Stimulated activated CD4-positive, alpha-beta T cell treated with anti-CD3 and anti-CD28 coated beads, Interleukin-4, amount 100 ng/mL, for 4 hours (primary cell): ENCODE data around the gene STRA6.

Experiments
- DNase-seq, 2 experiments: peaks; one replicate each; pipeline ENCODE4 v3.0.0-alpha.2; 2020

Gene STRA6, protein sequence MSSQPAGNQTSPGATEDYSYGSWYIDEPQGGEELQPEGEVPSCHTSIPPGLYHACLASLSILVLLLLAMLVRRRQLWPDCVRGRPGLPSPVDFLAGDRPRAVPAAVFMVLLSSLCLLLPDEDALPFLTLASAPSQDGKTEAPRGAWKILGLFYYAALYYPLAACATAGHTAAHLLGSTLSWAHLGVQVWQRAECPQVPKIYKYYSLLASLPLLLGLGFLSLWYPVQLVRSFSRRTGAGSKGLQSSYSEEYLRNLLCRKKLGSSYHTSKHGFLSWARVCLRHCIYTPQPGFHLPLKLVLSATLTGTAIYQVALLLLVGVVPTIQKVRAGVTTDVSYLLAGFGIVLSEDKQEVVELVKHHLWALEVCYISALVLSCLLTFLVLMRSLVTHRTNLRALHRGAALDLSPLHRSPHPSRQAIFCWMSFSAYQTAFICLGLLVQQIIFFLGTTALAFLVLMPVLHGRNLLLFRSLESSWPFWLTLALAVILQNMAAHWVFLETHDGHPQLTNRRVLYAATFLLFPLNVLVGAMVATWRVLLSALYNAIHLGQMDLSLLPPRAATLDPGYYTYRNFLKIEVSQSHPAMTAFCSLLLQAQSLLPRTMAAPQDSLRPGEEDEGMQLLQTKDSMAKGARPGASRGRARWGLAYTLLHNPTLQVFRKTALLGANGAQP

GRCh38 chr15:74202452-74203401 lies at the start of gene STRA6:
Gene STRA6, minus strand, starts transcription at chr15:74202787. Its CDS starts 520 bp downstream, at chr15:74202267.
- DNase-seq: no peak

DNA sequence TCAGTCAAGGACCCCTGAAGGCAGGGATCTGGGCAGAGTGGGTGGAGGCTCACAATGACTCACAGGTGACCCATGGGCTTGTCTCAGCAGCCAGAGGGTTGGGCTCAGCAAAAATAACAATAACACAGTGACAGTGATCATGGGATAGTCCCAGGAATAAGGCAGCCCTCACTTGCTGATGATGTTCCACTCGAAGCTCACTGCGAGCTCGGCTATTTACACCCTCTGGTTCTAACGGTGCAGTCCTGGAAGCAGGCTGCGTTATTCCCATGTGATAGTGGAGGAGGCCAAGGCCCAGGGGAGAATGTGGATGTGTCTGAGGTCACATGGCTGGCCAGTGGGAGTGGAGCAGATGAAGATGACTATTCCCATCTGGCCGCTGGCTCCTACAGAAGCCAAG lies 49.7 kb upstream of the STRA6 start:
- DNase-seq: no peak

- DNase-seq: no peak
These were observed 48.7 kb upstream of the STRA6 start for GRCh38 chr15:74251131-74251811.

- no peak for DNase-seq
These were observed 47.7 kb upstream of the STRA6 start for GRCh38 chr15:74250266-74250665.

GRCh38 chr15:74245342-74245931 lies 42.9 kb upstream of the STRA6 start:
- no peak for DNase-seq

DNA sequence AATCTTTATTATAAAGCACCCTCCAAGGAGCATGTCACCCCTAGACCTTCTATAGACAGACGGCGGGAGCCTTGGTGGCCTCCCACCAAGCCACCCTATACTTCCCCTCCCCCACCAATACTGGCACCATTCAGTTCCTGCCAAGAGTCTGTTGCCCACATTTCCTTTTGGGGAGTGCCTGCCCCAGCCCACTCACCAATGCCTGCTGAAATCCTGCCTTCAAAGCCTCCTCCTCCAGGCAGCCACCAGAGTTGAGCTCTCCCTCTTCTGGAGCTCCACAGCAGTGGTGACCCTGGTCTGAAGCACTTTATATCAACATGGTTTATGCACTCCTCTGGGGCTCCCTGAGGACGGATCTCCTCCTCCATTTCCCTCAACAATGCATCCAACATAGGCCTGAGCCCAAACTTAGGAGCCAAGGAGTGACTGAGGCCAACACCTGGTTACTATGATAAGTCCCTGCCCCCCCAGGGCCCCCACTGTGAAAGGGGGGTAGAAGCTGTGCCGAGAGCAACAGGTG lies 42.3 kb upstream of the STRA6 start:
- no peak for DNase-seq

DNA sequence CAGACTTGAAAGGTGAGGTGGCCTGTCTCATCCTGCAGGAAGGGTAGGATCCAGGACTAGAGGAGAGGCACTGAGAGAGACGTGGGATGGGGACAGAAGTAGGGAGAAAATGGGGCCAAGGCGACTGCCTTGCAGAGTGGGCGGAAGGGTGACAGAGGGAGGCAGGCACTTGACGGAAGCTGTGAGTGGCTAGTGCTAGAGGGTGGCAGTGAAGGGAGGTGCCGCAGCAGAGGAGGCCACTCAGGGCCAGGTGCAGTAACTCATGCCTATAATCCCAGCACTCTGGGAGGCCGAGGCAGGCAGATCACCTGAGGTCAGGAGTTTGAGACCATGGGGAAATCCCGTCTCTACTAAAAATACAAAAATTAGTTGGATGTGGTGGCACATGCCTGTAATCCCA lies 40.8 kb upstream of the STRA6 start:
- DNase-seq: no peak

GRCh38 chr15:74242441-74243185 lies 40.0 kb upstream of the STRA6 start:
- DNase-seq: no peak

- no peak for DNase-seq
These were observed 38.5 kb upstream of the STRA6 start for GRCh38 chr15:74240897-74241614.

- no peak for DNase-seq
These were observed 37.5 kb upstream of the STRA6 start for GRCh38 chr15:74240002-74240568.

- no peak for DNase-seq
These were observed 36.6 kb upstream of the STRA6 start for GRCh38 chr15:74239051-74239705.

- DNase-seq: no peak
These were observed 33.4 kb upstream of the STRA6 start, which contains the start of gene CCDC33 for GRCh38 chr15:74235962-74236361. Gene CCDC33, plus strand, starts transcription at chr15:74236326. Its CDS starts 394 bp downstream, at chr15:74236720.

DNA sequence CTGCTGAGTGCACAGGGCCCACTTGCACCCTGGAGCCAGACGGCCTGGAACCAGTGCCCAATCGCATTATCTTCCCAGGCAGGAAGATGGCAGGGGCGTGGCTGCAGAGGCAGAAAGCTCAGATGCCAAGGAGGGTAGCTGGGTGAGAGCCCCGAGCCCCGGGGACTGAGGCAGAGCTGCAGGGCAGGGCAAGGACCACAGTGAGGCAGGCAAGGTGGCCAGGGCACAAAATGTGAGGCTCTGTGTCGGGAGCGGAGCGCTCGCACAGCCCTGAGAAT lies 31.9 kb upstream of the STRA6 start:
- DNase-seq: no peak

DNA sequence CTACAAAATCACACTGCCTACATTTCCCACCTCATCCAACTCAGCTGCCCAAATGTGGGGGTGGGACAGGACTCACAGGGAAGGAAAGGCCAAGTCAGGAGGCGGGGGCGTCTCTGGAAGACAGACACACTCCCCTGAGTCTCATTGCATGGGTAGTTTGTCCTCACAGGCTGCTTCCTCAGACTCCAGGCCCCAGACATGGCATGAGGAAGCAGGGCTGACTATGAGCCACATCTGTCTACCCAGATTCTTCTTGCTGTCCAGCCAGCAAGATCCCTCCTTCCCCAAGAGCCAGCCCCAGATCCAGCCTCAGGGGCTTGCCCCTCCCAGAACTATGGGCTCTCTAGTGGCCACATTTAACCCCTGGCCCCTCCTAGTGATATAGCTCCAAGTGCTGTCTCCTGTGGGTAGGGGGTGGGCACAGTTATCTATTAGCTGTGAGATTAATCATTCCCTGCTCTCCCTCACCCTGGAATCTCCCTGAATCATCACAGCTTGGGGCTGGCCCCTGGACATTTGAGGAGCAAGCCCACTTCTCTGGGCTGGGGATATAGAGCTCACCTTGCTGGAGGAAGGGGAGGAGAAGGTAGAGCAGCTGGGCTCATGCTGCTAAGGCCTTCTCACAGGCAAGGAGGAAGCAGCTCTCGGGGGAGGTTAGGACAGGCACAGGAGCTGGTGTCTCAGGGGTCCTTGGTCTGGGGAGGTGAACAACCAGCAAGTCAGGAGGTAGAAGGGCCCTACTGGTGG lies 31.4 kb upstream of the STRA6 start:
- DNase-seq: no peak

DNA sequence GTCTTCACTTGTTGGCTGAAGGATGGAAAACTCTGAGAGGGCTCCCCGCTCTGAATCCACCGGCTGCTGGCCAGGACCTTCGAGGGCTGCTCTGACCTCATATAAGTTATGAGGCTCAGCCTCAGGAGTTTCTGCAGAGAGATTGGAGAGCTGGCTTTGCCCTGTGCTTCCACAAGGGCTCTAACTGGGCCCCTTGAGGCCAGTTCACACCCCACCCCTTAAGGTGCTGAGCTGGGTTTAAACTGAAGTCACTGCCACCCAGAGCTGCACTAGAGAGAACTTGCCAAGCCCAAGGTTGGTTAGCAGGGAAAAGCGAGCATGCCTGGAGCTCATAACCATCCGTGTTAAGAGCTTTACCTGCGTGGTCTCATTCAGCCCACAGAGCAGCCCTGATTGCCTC lies 30.8 kb upstream of the STRA6 start:
- no peak for DNase-seq

DNA sequence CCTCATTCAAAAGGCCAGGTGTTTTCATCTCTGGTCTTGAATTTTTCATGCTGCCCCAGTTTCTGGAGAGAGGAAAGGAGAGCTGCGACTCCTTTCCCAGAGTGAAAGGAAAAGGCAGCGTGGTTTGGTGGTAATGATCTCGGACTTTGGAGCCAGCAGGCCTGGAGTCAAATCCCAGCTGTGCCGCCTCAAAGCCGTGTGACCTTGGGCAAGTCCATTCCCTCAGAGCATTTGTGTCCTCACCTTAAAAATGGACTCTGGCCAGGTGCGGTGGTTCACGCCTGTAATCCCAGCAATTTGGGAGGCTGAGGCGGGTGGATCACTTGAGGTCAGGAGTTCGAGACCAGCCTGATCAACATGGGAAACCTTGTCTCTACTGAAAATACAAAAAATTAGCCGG lies 28.9 kb upstream of the STRA6 start:
- DNase-seq: no peak

GRCh38 chr15:74229686-74230085 lies 27.1 kb upstream of the STRA6 start:
- DNase-seq: no peak

DNA sequence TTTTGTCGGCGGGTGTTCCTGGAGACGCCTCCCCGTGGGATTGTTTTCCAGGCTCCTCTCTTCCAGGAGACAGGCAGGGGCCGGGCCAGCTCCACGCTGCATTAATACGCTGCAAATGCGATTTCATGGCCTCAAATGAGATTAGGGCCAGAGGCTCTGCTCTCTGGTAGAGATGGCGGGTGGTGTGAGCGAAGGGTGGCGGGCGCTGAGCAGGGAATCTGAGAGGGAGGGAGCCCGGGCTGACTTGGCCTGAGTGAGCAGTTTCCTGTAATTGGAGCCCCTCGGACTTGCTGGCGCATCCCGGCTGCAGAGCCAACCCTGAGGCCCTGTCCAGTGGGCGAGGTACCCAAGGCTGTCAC lies 26.1 kb upstream of the STRA6 start:
- DNase-seq: no peak
